Metanephros (tissue), 1 donor: Measurements from ENCODE around the gene RFX1. TPM values are rescaled to one million over a fixed set of nuclear protein-coding genes. Genes with fewer than 3 reads are reported as not detected.

Experiments
- total RNA-seq: library from RNA; depleted of rRNA; stranded (reverse); fragments of >200 nt; gene quantifications from one replicate; pipeline ENCODE4 v1.2.3, GENCODE V29; 2014

The RFX1 gene
- total RNA-seq: 14.8 TPM

GRCh38 chr19:14006085-14006765 lies at the start of gene RFX1:
Gene RFX1, minus strand, starts transcription at chr19:14006320. Its CDS starts 12,477 bp downstream, at chr19:13993843.

DNA sequence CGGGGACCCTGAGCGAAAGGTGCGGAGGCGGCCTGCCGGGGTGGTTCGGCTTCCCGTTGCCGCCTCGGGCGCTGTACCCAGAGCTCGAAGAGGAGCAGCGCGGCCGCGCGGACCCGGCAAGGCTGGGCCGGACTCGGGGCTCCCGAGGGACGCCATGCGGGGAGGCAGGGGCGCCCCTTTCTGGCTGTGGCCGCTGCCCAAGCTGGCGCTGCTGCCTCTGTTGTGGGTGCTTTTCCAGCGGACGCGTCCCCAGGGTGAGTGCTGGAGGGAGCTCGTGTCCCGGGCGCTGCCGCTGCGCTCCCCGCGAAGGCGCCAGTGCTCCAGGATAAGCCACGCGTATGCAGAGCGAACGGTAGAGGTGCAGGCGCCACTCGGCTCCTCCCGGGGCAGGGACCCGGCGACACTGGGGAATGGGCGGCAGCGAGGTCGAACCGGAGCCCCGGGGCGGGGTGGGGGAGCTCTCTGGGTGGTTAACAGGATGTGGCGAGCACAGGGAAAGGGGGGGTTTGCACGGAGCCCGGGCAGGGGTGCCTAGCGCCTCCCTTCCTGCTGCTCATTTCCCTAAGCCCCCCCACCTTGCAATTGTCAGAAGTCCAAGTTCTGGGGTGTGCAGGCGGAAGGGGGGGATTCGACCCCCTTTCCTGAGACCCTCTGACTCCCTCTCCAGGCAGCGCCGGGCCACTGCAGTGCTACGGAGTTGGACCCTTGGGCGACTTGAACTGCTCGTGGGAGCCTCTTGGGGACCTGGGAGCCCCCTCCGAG lies 25.8 kb upstream of the RFX1 start, which contains the start of gene IL27RA:
Gene IL27RA (plus strand): TSS at position 44 of the 762 bp plus-strand sequence. CDS start 111 bp downstream, at position 155.

DNA sequence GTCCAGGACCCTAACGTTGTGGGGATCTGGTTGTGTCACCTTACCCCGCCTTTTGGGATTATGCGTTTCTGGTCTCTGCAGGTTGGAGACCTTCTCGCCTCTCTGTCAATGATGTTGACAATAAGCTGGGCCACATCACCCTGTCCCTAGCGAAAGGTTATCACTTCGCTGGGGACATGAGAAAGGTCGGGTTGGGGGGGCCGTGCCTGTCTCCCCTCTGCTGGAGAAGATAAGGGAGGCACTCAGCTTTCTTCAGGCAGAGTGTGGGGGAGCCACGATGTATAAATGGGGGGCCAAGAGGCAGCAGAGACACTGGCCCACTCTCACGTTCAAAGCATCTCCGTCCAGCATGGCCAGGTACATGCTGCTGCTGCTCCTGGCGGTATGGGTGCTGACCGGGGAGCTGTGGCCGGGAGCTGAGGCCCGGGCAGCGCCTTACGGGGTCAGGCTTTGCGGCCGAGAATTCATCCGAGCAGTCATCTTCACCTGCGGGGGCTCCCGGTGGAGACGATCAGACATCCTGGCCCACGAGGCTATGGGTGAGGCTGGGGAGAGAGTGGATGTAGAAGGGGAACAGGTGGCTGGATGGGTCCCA lies 21.8 kb upstream of the RFX1 start, which contains the start of gene RLN3:
Gene RLN3 (plus strand): TSS at position 293 of the 595 bp plus-strand sequence. CDS start 57 bp downstream, at position 350.

DNA sequence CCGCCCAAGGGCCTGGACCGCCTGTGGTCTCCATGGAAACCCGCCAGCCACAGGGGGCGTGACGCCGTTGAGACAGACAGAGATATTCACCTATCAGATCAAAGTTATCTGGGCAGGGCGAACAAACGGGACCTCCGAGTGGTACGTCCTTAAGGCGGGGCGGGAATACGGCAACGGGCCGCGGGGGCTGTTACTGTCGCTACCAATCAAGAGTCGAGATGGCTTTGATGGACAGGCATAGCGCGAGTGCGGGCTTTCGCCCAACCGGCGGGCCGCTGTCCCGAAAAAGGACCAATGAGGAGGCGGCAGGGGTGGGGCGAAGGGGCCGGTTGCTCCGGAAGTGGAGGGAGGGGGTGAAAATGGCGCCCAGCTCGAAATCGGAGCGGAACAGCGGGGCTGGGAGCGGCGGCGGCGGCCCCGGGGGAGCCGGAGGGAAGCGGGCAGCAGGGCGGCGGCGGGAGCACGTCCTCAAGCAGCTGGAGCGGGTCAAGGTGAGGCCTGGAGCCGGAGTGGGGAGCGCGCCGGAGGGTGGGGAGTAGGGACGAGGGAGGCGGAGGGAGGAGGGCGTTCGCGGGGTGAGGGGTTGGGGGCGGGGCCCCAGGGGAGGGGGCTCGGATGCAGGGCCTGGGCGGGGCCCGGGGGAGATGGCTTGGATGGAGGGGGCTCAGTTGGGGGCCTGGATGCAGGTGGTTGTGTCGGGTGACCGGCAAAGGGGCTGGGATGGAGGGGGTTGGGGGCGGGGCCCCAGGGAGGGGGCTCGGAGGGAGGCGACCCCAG lies 53.8 kb downstream of the RFX1 start, which contains the start of gene DCAF15:
Gene DCAF15 (plus strand): TSS at position 356 of the 777 bp plus-strand sequence. CDS start 4 bp downstream, at position 360.

DNA sequence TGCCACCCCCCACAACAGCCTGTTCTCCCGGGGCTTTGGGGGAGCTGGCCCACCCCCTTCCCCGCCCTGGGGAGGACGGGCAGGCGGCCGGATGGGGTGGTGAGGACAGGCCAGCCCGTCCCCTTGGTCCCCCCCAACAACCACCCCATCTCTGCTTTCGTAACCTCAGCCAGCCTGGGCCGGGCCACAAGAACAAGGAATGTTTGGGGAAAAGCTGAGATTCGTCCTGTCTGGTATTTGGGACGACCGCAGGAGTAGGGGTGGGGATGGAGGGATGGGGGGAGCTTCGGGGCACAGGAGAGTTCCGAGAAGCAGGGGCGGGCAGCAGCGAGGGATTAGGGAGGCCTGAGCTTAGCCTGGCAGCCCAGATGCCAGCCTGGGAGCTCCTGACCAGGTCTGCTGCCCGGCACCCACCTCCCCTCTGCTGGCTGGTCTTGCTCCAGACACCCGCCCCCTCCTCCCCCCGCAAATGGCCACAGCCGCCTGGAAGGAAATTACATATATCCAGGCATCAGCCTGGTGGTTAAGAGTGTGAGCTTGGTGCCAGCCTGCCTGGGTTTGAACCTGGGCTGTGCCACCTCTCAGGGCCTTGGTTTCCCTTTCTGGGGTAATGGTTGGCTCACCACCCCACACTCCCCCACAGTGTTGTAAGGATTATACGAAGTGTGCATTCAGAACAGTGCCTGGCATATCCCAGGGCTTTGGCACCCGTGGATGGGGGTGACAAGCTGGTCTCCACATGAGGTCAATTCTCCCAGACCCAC lies 67.6 kb downstream of the RFX1 start, which contains the start of gene PODNL1:
Gene PODNL1 (minus strand): TSS at position 117 of the 764 bp plus-strand sequence. CDS start 236 bp downstream, outside the sequence.

Other genes with a start within 250 kb of the RFX1 start
- gene MRI1, start 241.8 kb downstream of the RFX1 start, total RNA-seq: 67.3 TPM
- gene C19orf53, start 231.9 kb downstream of the RFX1 start, total RNA-seq: 48.1 TPM
- gene ZSWIM4, start 210.9 kb downstream of the RFX1 start, total RNA-seq: 15.9 TPM
- gene NANOS3, start 129.2 kb downstream of the RFX1 start, total RNA-seq: not detected
- 4.2 TPM for gene BRME1, start 100.2 kb downstream of the RFX1 start, total RNA-seq
- gene CC2D1A, start 100.1 kb downstream of the RFX1 start, total RNA-seq: 19.6 TPM
- gene PODNL1, start 67.9 kb downstream of the RFX1 start, total RNA-seq: 0.76 TPM
- gene DCAF15, start 53.8 kb downstream of the RFX1 start, total RNA-seq: 23.9 TPM
- gene RLN3, start 21.8 kb upstream of the RFX1 start, total RNA-seq: not detected
- 7.2 TPM for gene IL27RA, start 25.4 kb upstream of the RFX1 start, total RNA-seq
- 5.0 TPM for gene PALM3, start 55.8 kb upstream of the RFX1 start, total RNA-seq
- 6.6 TPM for gene MISP3, start 66.5 kb upstream of the RFX1 start, total RNA-seq
- not detected for gene C19orf67, start 79.5 kb upstream of the RFX1 start, total RNA-seq
- gene SAMD1, start 84.4 kb upstream of the RFX1 start, total RNA-seq: 39.5 TPM
- gene PRKACA, start 111.4 kb upstream of the RFX1 start, total RNA-seq: 76.0 TPM
- 16.7 TPM for gene ASF1B, start 130.3 kb upstream of the RFX1 start, total RNA-seq
- gene ADGRL1, start 199.8 kb upstream of the RFX1 start, total RNA-seq: 52.5 TPM